Measurements from ENCODE around the gene HOXB8.

Gene HOXB8

GRCh38 chr17:48582750-48583069, 32.4 kb downstream of the HOXB8 start:
- DNase-seq, result no peak

- no peak for DNase-seq
Observed at GRCh38 chr17:48579760-48580554, 35.1 kb downstream of the HOXB8 start.

DNA sequence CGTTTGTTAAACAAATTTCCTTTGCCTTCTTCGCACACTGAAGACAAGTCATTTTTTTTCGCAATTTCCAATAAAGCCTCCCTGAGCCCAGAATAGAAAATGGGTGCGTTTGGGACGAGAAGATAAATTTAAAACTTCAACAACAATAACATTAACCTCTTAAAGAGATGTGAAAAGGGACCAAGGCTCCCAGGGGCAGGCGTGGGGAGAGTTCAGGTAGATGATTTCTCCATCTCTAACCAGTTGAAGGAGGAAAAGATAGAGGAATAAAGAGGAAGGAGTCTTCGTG, 35.7 kb downstream of the HOXB8 start:
- DNase-seq, result no peak

DNA sequence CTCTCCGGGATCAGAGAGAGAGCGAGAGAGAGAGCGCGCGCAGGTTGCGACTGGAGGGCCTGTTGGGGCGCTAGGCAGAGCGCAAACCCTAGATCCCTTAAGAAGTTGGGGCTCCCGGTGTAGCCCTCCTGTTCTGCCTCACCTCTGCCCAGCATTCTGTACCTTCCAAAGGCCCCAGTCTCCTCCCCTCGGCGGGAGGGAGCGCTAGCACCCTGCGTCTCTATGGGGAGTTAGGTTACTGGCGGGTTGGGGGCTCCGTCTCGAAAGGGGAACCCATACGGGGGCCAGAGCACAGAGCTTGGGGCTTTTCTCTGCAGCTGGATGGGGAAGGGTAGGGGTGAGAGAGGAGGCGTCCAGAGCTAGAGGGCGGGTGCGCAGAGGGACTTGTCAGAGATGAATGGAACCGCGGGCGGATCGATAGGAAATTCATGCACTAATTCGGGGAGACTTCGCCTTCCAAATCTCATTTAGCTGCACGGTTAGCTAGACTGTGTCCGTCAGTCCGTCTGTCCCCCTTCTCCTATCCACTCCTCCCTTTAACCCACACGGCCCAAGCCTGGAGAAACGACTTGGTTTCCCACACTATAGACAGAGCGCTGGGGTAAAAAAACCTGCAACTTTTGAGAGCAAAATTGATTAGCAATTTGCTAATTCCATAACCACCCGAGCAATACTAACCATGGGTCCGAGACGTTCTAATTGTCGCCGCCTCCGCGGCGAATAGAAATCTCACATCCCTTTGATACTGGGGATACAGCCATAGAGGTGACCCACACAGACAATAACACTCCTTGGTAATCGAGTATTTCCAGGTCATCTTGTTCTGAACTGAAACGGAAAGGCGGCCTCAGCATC, 36.2 kb downstream of the HOXB8 start:
- no peak for DNase-seq

- DNase-seq, result no peak
Observed at GRCh38 chr17:48577946-48578615, 37.0 kb downstream of the HOXB8 start, which contains the start of gene HOXB4. Gene HOXB4 (minus strand): TSS chr17:48578350. CDS start chr17:48578319, 31 bp downstream.

- DNase-seq, result no peak
Observed at GRCh38 chr17:48577330-48577945, 37.7 kb downstream of the HOXB8 start.

GRCh38 chr17:48576479-48577309, 38.4 kb downstream of the HOXB8 start:
- no peak for DNase-seq

GRCh38 chr17:48575673-48576478, 39.2 kb downstream of the HOXB8 start:
- no peak for DNase-seq

GRCh38 chr17:48575066-48575582, 40.0 kb downstream of the HOXB8 start:
- no peak for DNase-seq

DNA sequence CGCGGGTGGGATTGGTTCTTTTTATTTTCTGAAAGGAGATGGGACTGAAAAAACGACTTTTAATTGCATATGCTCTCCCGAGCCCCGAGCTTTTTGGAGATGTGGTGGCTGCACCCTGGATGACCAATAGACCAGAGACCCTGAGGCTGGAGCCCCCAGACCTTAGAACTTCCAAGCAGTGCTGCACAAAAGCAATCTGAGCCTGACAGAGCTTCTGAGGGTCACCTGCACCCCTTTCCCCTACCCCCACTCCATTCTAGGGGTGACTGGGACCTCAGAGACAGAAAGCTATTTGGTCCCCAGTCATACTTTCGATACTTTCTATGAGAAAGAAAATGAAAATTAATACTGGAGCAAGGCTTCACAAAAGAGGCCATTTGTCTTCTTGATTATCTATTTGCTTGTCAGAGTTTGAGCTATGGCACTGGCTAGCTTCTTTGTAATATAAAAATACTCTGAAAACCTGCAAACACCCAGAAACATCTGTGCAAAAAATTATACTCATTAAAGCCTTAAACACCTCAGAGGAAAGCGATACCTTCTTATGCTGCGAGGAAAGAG, 40.5 kb downstream of the HOXB8 start:
- DNase-seq, result no peak

- DNase-seq, result no peak
Observed at GRCh38 chr17:48571826-48572417, 43.2 kb downstream of the HOXB8 start.

- DNase-seq, result no peak
Observed at GRCh38 chr17:48571024-48571818, 43.9 kb downstream of the HOXB8 start.

DNA sequence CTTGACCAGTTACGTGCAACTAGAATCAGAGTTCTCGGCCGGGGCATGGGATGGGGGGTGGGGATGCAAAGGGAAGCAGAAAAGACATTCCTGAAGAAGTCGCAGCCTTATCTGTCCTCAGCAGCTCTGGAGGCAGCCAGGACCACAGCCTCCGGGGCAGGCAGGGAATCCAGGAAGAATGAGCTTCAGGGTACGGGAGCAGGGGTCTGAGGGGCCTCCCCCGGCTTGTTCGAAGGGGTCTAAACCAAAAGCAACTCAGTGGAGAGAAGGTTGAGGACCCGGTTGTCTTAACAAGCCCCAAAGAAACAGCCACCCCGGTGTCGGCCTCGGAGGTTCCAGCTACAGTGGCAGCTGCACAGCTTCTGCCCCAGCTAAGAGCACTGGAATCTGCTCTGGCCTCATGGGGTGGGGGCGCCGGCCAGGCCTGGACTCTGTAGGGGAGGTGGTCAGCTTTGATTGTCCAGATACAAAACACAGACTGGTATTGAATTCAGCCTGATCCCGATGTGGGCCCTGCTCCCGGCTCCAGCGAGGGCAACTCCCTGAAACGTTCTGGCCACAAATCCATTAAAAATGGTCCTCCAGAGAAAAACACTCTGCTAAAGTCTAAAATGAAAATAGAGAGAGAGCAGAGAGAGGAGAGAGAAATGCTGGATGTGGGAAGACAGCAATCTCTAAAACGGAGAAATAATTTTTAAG, 44.6 kb downstream of the HOXB8 start:
- DNase-seq, result no peak

DNA sequence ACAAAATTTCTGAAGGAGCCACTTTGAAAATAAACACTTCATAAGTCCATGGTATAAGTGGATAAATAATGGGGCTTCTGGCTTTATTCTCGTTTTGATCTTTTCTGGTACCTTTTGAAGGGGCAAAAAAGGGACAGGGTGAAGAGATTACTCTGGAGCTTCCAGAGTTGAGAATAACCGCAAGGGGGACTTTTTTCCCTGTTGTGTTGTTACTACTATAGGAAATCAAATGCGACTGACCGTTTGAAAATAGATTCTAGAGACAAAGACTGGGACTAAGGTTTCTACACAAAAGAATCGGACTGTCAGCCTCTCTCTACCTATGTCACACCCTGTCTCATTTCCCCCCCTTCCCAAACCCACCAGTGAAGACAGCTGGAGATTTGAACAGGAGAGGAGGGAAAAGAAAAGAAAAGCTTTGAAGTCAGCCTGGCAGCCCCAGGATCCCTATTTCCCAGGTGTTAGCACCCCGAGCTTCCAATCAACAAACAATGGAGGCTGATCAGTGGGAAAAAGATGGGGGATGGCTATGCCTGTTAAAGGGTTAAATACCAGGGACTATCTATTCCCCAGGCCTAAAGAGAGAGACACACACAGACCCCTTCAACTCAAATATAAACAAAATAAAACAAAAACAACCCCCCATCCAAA, 45.3 kb downstream of the HOXB8 start:
- no peak for DNase-seq

GRCh38 chr17:48569240-48569582, 45.9 kb downstream of the HOXB8 start:
- no peak for DNase-seq

DNA sequence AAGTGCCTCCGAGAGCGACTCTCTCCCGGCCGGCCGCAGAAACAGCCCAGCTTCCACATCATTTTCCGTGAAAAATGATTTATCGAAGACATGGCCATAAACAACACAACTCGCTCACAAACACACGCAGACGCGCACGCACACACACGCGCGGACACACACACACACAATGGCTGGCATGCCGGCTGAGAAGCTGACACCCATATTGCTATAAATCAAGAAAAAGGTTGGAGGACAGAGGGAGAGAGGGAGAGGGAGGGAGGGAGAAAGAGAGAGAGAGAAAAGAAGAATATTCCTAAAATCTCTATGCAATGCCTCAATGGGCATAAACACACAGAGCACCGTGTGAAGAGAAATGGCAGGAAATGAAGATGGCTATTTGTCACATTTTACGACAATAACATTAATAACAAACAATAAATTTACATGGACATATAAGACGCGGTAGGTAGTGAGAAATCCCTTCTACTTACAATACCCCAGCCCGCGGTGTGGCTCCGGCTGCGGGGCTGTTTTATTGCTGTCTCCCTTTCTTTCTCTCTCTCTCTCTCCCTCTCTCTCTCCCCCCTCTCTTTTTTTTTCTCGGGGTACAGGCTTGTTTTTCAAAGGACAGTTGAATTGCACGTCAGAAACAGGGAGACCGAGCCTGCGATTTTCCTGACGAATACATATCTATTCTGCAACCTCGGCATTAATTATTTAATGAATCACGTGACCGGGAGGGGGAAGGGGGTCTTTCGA, 46.4 kb downstream of the HOXB8 start:
- DNase-seq, result no peak

- no peak for DNase-seq
Observed at GRCh38 chr17:48567646-48568354, 47.3 kb downstream of the HOXB8 start.
